HUES6 (cell line): Measurements from ENCODE around the gene GSTP1.
"Not testable (repeated sequence)": the region's sequence is repeated elsewhere in the genome, so short reads cannot be mapped to it uniquely, and the experiment has no call there.

ENCODE experiments used
- H3K27ac ChIP-seq: 2 replicates; pipeline ENCODE4 v1.7.0; 2013; ENCODE audit warnings: low read depth, mild to moderate bottlenecking, low read length, inconsistent platforms
- H3K27me3 ChIP-seq: 2 replicates; pipeline ENCODE4 v1.6.1; 2013; ENCODE audit warnings: low read length; ENCODE audit not compliant: control insufficient read depth, insufficient read depth
- H3K36me3 ChIP-seq: 2 replicates; pipeline ENCODE4 v1.6.1; 2013; ENCODE audit warnings: low read length; ENCODE audit not compliant: control insufficient read depth, insufficient read depth
- H3K4me1 ChIP-seq: 2 replicates; pipeline ENCODE4 v1.6.1; 2013; ENCODE audit warnings: low read length; ENCODE audit not compliant: control insufficient read depth, insufficient read depth
- H3K4me3 ChIP-seq: 2 replicates; pipeline ENCODE4 v1.5.1; 2013; ENCODE audit warnings: low read depth, low read length
- H3K9ac ChIP-seq: one replicate; pipeline ENCODE4 v1.6.1; 2013; ENCODE audit warnings: mild to moderate bottlenecking, low read length
- H3K9me3 ChIP-seq: 2 replicates; pipeline ENCODE4 v1.6.1; 2013; ENCODE audit warnings: low read depth, low read length; ENCODE audit not compliant: control insufficient read depth, insufficient read depth

GSTP1 gene

GRCh38 chr11:67563705-67564114, 19.9 kb upstream of the GSTP1 start:
- not testable (repeated sequence) for H3K27me3 ChIP-seq, H3K36me3 ChIP-seq, H3K4me3 ChIP-seq, H3K27ac ChIP-seq, H3K9me3 ChIP-seq
- Histone ChIP-seq H3K4me1 (peaks cover 10% of the 10 kb centered on the region), H3K9ac (peak overlapping the region; percentile 24)

DNA sequence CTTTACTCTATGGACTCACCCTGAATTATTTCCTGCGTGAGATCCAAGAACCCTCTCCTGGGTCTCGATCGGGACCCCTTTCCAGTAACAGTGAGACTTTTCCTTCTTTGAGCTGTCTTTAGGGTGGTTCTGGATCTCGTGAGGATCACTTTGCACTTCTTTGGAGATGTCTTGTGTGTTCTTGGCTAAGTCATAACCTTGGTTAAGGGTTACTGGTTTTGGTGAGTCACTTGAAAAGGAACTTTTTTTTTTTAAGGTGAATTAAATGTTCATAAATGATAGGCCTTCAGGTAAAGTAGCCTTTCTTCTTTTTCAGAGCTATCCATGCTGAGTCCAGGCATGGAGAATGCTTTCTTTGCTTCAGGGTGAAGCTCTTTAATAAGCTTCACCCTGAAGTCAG, 19.4 kb upstream of the GSTP1 start:
- H3K27me3 ChIP-seq, result no peaks in the 10 kb centered on the region
- H3K9ac ChIP-seq, result no peak overlapping the region
- peaks cover 10% of the 10 kb centered on the region for H3K4me1 ChIP-seq
- no peak overlapping the region for H3K4me3 ChIP-seq
- H3K9me3 ChIP-seq, result no peaks in the 10 kb centered on the region
- no peak overlapping the region; the same call in 1 of the 2 replicates for H3K27ac ChIP-seq
- H3K36me3 ChIP-seq, result no peaks in the 10 kb centered on the region

DNA sequence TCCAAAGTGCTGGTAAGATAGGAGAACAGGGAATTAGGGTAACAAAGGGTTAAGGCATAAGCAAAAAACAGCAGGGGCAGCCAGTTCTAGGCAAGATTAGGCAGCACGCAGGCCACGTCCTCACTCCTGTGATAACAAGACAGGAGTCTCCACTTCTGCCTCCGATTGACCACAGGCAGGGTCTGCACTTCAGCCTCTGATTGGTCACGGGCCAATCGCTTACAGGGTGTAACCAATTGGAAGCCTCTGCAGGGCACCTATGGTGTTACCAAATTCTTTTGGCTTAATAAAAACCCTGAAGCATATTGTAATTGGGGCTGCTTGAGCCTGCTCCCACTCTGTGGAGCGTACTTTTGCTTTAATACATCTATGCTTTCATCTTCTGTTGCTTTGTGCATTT, 12.2 kb upstream of the GSTP1 start:
- no peak overlapping the region for H3K27ac ChIP-seq
- no peaks in the 10 kb centered on the region for H3K36me3 ChIP-seq
- H3K4me1 ChIP-seq, result no peaks in the 10 kb centered on the region
- peaks cover 7% of the 10 kb centered on the region; the same call in 1 of the 2 replicates for H3K9me3 ChIP-seq
- no peak overlapping the region for H3K4me3 ChIP-seq
- H3K27me3 ChIP-seq, result no peaks in the 10 kb centered on the region; the same call in 1 of the 2 replicates
- H3K9ac ChIP-seq, result no peak overlapping the region

- peaks cover 2% of the 10 kb centered on the region; the same call in 1 of the 2 replicates for H3K27me3 ChIP-seq
- H3K36me3 ChIP-seq, result no peaks in the 10 kb centered on the region
- H3K27ac ChIP-seq, result no peak overlapping the region
- no peak overlapping the region for H3K9ac ChIP-seq
- H3K4me3 ChIP-seq, result no peak overlapping the region
- 0 out of 2 replicates have a peak, but pooled peaks cover 5% of the 10 kb centered on the region for H3K4me1 ChIP-seq
- H3K9me3 ChIP-seq, result peaks cover 7% of the 10 kb centered on the region; the same call in 1 of the 2 replicates
Measured at GRCh38 chr11:67572305-67572704, 11.3 kb upstream of the GSTP1 start.

DNA sequence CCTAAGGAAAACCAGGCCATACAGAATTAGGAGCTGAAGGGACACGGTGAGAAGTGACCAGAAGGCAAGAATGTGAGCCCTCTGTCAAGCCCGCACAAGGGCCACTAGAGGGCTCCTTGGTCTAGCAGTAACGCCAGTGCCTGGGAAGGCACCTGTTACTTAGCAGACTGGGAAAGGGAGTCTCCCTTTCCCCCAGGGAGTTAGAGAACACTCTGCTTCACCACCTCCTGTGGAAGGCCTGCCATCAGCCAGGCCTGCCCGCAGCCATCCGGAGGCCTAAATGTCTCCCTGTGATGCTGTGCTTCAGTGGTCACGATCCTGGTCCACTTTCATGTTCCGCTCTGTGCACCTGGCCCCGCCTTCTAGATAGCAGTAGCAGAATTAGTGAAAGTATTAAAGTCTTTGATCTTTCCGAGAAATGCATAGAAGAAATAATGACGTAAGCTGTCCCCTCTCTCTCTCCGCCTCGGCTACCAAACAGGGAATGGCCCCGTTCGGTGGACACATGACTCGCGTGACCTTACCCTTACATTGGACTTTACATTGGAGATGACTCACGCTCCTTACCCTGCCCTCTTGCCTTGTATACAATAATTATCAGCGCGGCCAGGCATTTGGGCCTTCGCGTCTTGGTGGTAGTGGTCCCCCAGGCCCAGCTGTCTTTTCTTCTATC, 10.7 kb upstream of the GSTP1 start:
- Histone ChIP-seq H3K4me3 (no peak overlapping the region), H3K9ac (no peak overlapping the region), H3K27me3 (peaks cover 4% of the 10 kb centered on the region; the same call in 1 of the 2 replicates), H3K36me3 (no peaks in the 10 kb centered on the region), H3K27ac (no peak overlapping the region), H3K4me1 (0 out of 2 replicates have a peak, but pooled peaks cover 6% of the 10 kb centered on the region), H3K9me3 (peaks cover 7% of the 10 kb centered on the region; the same call in 1 of the 2 replicates)

DNA sequence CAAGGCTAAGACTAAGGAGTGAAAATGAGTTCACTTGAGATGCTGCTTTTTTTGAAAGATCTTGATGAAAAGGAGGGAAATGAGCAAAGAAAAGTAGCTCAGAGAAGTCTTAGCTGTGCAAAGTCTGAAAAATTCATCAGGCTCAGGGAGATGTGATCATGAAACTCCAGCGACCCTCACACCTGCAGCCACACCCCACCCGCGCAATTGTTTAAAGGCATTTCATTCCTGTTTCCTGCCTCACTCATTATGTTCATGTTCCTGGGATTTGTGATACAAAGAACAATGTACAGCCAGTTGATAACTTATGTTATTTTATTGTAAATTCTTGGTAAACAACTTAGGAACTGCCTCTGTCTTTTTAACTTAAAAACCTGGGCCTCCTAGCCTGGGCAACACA, 8.7 kb upstream of the GSTP1 start:
- no peak overlapping the region for H3K27ac ChIP-seq
- H3K9me3 ChIP-seq, result peaks cover 7% of the 10 kb centered on the region; the same call in 1 of the 2 replicates
- H3K4me1 ChIP-seq, result 0 out of 2 replicates have a peak, but pooled peaks cover 12% of the 10 kb centered on the region
- no peak overlapping the region for H3K4me3 ChIP-seq
- H3K9ac ChIP-seq, result no peak overlapping the region
- peaks cover 4% of the 10 kb centered on the region; the same call in 1 of the 2 replicates for H3K27me3 ChIP-seq
- no peaks in the 10 kb centered on the region for H3K36me3 ChIP-seq

DNA sequence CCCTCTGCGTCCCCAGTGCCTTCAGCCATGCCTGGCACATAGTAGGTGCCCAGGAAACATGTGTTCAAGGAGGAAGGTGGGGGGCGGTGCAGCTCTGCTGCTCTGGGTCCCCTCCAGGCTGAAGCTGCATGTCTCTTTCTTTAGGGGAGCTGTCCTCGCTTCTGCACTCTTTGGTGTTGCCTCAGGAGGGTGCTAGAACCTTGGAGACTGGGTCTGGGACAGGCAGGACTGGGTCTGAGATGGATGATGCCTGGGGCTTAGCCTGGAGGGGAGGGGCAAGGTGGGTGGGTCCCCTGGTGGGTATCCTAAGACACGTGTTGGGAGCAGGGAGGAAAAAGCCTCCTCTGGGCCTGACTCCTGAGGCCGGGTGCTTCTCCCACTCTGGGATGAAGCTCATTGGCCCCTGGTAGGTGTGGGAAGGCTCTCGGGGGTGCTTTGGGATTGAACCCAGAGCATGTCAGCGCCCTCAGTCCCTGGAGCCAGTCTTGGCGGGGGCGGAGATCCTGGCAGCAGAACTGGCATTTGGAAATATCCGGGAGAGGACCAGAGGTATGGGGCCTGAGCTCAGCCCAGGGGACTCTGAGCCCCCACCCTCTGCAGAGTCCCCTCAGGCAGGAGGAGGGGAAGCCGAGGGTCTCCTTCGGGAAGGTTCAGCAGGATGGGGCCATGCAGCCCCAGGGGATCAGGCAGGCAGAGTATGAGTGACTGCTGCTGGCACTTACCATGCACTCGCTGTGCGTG, 6.7 kb upstream of the GSTP1 start:
- Histone ChIP-seq H3K4me3 (no peak overlapping the region), H3K9me3 (peaks cover under 1% of the 10 kb centered on the region; the same call in 1 of the 2 replicates), H3K27me3 (peaks cover 4% of the 10 kb centered on the region; the same call in 1 of the 2 replicates), H3K4me1 (peaks cover 22% of the 10 kb centered on the region), H3K9ac (no peak overlapping the region), H3K36me3 (no peaks in the 10 kb centered on the region), H3K27ac (no peak overlapping the region)

DNA sequence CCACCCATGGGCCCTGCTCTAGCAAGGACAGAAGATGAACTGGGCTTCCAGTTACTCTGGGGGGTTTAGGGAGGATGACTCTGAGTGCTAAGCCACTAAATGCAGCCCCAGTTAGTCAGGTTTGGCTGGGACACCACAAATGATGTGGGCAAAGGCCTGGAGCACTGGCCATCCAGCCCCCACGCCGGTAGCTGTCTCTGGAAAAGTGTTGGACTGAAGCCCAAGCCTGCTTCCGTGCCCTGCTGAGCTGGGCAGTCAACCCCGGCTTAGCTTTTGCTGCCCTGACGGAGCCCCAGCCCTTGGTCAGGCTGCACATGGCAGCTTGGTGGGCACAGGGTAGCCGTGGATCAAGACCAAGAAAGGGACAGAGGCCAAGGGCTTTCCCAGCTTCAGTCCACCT, 5.7 kb upstream of the GSTP1 start:
- no peaks in the 10 kb centered on the region for H3K36me3 ChIP-seq
- no peaks in the 10 kb centered on the region for H3K9me3 ChIP-seq
- peaks cover 4% of the 10 kb centered on the region; the same call in 1 of the 2 replicates for H3K27me3 ChIP-seq
- H3K27ac ChIP-seq, result no peak overlapping the region
- no peak overlapping the region for H3K9ac ChIP-seq
- H3K4me3 ChIP-seq, result no peak overlapping the region
- peaks cover 32% of the 10 kb centered on the region for H3K4me1 ChIP-seq

DNA sequence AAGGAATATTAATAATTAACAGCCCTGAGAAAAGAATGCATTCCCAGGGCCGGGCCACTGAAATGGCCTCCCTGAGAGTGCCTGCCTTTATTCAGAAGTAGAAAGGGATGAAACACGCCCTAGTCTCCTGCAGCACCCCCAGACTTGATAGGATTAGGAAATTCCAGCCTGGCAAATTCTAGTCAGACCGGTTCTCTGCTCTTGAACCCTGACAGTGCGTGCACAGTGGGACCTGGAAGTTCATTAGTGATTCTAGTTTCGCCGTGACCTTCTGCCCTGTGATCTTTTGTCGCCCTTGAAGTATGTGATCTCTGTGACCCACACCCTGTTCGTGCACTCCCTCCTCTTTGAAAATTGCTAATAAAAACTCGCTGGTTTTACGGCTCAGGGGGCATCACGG, 2.1 kb upstream of the GSTP1 start:
- peaks cover 46% of the 10 kb centered on the region for H3K4me1 ChIP-seq
- no peak overlapping the region for H3K27ac ChIP-seq
- peak overlapping the region; percentile 28 for H3K9ac ChIP-seq

DNA sequence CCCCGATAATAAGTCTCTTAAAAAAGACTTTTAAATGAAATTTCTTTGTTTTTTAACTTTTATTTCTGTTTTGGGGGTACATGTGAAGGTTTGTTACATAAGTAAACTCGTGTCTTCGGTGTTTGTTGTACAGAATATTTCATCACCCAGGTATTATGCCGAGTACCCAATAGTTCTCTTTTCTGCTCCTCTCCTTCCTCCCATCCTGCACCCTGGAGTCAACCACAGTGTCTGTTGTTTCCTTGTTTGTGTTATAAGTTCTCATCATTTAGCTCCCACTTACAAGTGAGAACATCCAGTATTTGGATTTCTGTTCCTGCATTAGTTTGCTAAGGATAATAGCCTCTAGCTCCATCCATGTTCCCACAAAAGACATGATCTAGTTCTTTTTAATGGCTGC, 1.6 kb upstream of the GSTP1 start:
- Histone ChIP-seq H3K9me3 (no peaks in the 10 kb centered on the region), H3K27me3 (0 out of 2 replicates have a peak, but pooled peaks cover 4% of the 10 kb centered on the region), H3K27ac (no peak overlapping the region), H3K4me1 (peaks cover 44% of the 10 kb centered on the region), H3K36me3 (peaks cover 29% of the 10 kb centered on the region), H3K4me3 (no peak overlapping the region; the same call in 1 of the 2 replicates), H3K9ac (no peak overlapping the region)

More for the DNA sequence above, 2.1 kb upstream of the GSTP1 start:
- peak overlapping the region; percentile 23; the same call in 1 of the 2 replicates for H3K4me3 ChIP-seq
- no peaks in the 10 kb centered on the region for H3K9me3 ChIP-seq
- H3K36me3 ChIP-seq, result peaks cover 23% of the 10 kb centered on the region
- H3K27me3 ChIP-seq, result 0 out of 2 replicates have a peak, but pooled peaks cover 4% of the 10 kb centered on the region
